Keratinocyte (primary cell): ENCODE data around the gene CDT1. TPM values are rescaled to one million over a fixed set of nuclear protein-coding genes. Genes with fewer than 3 reads are reported as not detected.
A peak's percentile ranks its signal among the peaks of the same experiment; 100 is the strongest.

Experiments used
- DNase-seq: peaks from one replicate; pipeline ENCODE4 v3.0.0-alpha.2; 2011; ENCODE audit warnings: low read depth, missing footprints, low spot score
- FAIRE-seq: peaks from 2 replicates; lab custom pipeline; 2011; peaks lifted over from hg19 to GRCh38; lab: Jason Lieb, UNC
- H2AFZ ChIP-seq: 2 replicates; pipeline ENCODE4 v1.6.0; 2012; ENCODE audit warnings: low read length, control low read depth, inconsistent platforms; ENCODE audit not compliant: control insufficient read depth
- H3K27ac ChIP-seq: 2 replicates; pipeline ENCODE4 v1.5.1; 2011; ENCODE audit warnings: low read length; ENCODE audit not compliant: control insufficient read depth, insufficient read depth
- H3K27me3 ChIP-seq: 3 replicates; pipeline ENCODE4 v1.6.0; 2011; ENCODE audit warnings: low read length; ENCODE audit not compliant: control insufficient read depth, insufficient read depth; ENCODE audit errors: extremely low read depth
- H3K36me3 ChIP-seq, 2 experiments: 2 replicates in 1 of 2; 3 replicates in 1 of 2; pipeline ENCODE4 v1.5.1; 2011; ENCODE audit warnings: low read length in 2 of 2, mild to moderate bottlenecking in 1 of 2; ENCODE audit not compliant: control insufficient read depth in 2 of 2, insufficient read depth in 2 of 2; ENCODE audit errors: extremely low read depth in 1 of 2
- H3K4me1 ChIP-seq: 3 replicates; pipeline ENCODE4 v1.5.1; 2011; ENCODE audit warnings: low read length; ENCODE audit not compliant: control insufficient read depth, insufficient read depth; ENCODE audit errors: extremely low read depth
- H3K4me2 ChIP-seq: 3 replicates; pipeline ENCODE4 v1.6.0; 2011; ENCODE audit warnings: low read depth, low read length; ENCODE audit not compliant: control insufficient read depth, insufficient read depth; ENCODE audit errors: extremely low read depth
- H3K4me3 ChIP-seq, 3 experiments: fragments of 200-600 bp in 1 of 3; sonication (generic) in 1 of 3; 2 replicates in 2 of 3; 3 replicates in 1 of 3; pipeline ENCODE4 v1.5.1; 2011 to 2016; ENCODE audit warnings: low read length in 3 of 3, mild to moderate bottlenecking in 3 of 3, control low read depth in 2 of 3, inconsistent platforms in 1 of 3, low read depth in 1 of 3, mixed read lengths in 1 of 3, mixed run types in 1 of 3, moderate library complexity in 1 of 3; ENCODE audit not compliant: control insufficient read depth in 2 of 3, insufficient read depth in 2 of 3; ENCODE audit errors: extremely low read depth in 1 of 3
- H3K79me2 ChIP-seq: 2 replicates; pipeline ENCODE4 v1.6.0; 2012; ENCODE audit warnings: low read length; ENCODE audit not compliant: control insufficient read depth, insufficient read depth
- H3K9ac ChIP-seq: 3 replicates; pipeline ENCODE4 v1.6.0; 2011; ENCODE audit warnings: low read length; ENCODE audit not compliant: control insufficient read depth, insufficient read depth; ENCODE audit errors: extremely low read depth
- H3K9me1 ChIP-seq: 3 replicates; pipeline ENCODE4 v1.6.0; 2011; ENCODE audit warnings: low read length; ENCODE audit not compliant: control insufficient read depth, insufficient read depth; ENCODE audit errors: extremely low read depth
- H3K9me3 ChIP-seq: 2 replicates; pipeline ENCODE4 v1.5.1; 2012; ENCODE audit warnings: low read depth, low read length; ENCODE audit not compliant: control insufficient read depth
- H4K20me1 ChIP-seq: 3 replicates; pipeline ENCODE4 v1.6.0; 2011; ENCODE audit warnings: low read length; ENCODE audit not compliant: control insufficient read depth, insufficient read depth; ENCODE audit errors: extremely low read depth
- CTCF ChIP-seq, 3 experiments: IDR thresholded peaks in 1 of 3; conservative IDR thresholded peaks in 1 of 3; optimal IDR thresholded peaks in 1 of 3; 2 replicates in 2 of 3; 3 replicates in 1 of 3; pipeline versions ENCODE3 to v1.5.1; 2011; ENCODE audit warnings: low read length in 3 of 3, mild to moderate bottlenecking in 3 of 3, moderate library complexity in 2 of 3, control low read depth in 1 of 3, inconsistent platforms in 1 of 3; ENCODE audit not compliant: insufficient read depth in 2 of 3; ENCODE audit errors: extremely low read depth in 1 of 3
- EZH2 ChIP-seq: IDR thresholded peaks from one replicate; pipeline ENCODE4 v1.6.1; 2012; ENCODE audit warnings: inconsistent platforms, mild to moderate bottlenecking, low read length, moderate library complexity
- dilution Hi-C: fragments of 300-500 bp; cut with MboI; formaldehyde crosslinking; loops from one replicate; pipeline ENCODE4 v1.7.0; 2020; ENCODE audit warnings: low sequenced_read_pairs; ENCODE audit not compliant: extremely low pct_ligation_motif_present
- polyA plus RNA-seq, 5 experiments: library from polyadenylated mRNA; depleted of rRNA in 3 of 5; stranded (reverse) in 3 of 5; stranded (forward) in 1 of 5; unstranded in 1 of 5; fragments of >200 nt; gene quantifications; 1 replicate in 1 of 5; 2 replicates in 3 of 5; 3 replicates in 1 of 5; pipeline versions ENCODE4 v1.2.1 to v1.2.3, GENCODE V29; 2011 to 2012; ENCODE audit warnings: missing spikeins in 2 of 5, low read depth in 1 of 5, low replicate concordance in 1 of 5

The CDT1 gene
- polyA plus RNA-seq, 1 donor (not counting 4 experiments of a cell fraction or from before 2014, with no cell fraction given): 2.0 TPM

- dilution Hi-C loops: no loop called here
- H4K20me1 ChIP-seq: peaks cover 47% of the 10 kb centered on the region
Observed at GRCh38 chr16:88780142-88781062, 23.2 kb upstream of the CDT1 start.

GRCh38 chr16:88781140-88782077 lies 22.2 kb upstream of the CDT1 start:
- Histone ChIP-seq H3K9me1 (no peaks in the 10 kb centered on the region), H3K36me3 (peaks cover 9 to 14% of the 10 kb centered on the region in 2 experiments), H3K79me2 (peaks cover 83% of the 10 kb centered on the region), H3K4me1 (peaks cover 35% of the 10 kb centered on the region), H3K4me3 (peak overlapping the region in 2 of 3 experiments; percentile 78 to 93), H2AFZ (no peak overlapping the region), H3K27me3 (no peaks in the 10 kb centered on the region), H4K20me1 (peaks cover 45% of the 10 kb centered on the region), H3K4me2 (peak overlapping the region; percentile 100), H3K27ac (peak overlapping the region; percentile 93), H3K9ac (peak overlapping the region; percentile 95), H3K9me3 (no peaks in the 10 kb centered on the region)
- DNase-seq (no peak), FAIRE-seq (no peak)
- TF ChIP-seq CTCF (optimal IDR thresholded peaks at IDR 0.05 in 1 of 3, IDR thresholded peaks at IDR 0.05 in 1 of 3, conservative IDR thresholded peaks at IDR 0.05 in 1 of 3; ENCODE audit: extremely low read depth in 1 of 3, insufficient read depth in 2 of 3, low read length in 3 of 3) (no peak), EZH2 (no peak)
- dilution Hi-C loops: no loop called here

More at GRCh38 chr16:88780142-88781062, 23.2 kb upstream of the CDT1 start:
- peak overlapping the region; percentile 100 for H3K4me2 ChIP-seq
- peak overlapping the region in 2 of 3 experiments; percentile 1 to 25 for H3K4me3 ChIP-seq
- no peak for DNase-seq
- H3K9me1 ChIP-seq: no peaks in the 10 kb centered on the region
- peaks cover 92% of the 10 kb centered on the region for H3K79me2 ChIP-seq
- peak overlapping the region; percentile 3 for H3K9ac ChIP-seq
- peaks cover 35% of the 10 kb centered on the region for H3K4me1 ChIP-seq
- peaks cover 9 to 14% of the 10 kb centered on the region in 2 experiments for H3K36me3 ChIP-seq
- no peak for FAIRE-seq
- H2AFZ ChIP-seq: no peak overlapping the region
- no peaks in the 10 kb centered on the region for H3K9me3 ChIP-seq
- no peak overlapping the region for H3K27ac ChIP-seq
- TF ChIP-seq EZH2: no peak
- TF ChIP-seq CTCF (optimal IDR thresholded peaks at IDR 0.05 in 1 of 3, IDR thresholded peaks at IDR 0.05 in 1 of 3, conservative IDR thresholded peaks at IDR 0.05 in 1 of 3; ENCODE audit: extremely low read depth in 1 of 3, insufficient read depth in 2 of 3, low read length in 3 of 3): no peak
- no peaks in the 10 kb centered on the region for H3K27me3 ChIP-seq
